Brain microvascular endothelial cell (primary cell): ENCODE data around the gene PEX7.
A peak's percentile ranks its signal among the peaks of the same experiment; 100 is the strongest.

Source experiments
- DNase-seq: peaks from one replicate; pipeline ENCODE4 v3.0.0-alpha.2; 2020
- H3K27ac ChIP-seq: fragments of 250-450 bp; sonication (Bioruptor Pico); 2 replicates; pipeline ENCODE4 v1.5.1; 2020; ENCODE audit warnings: mild to moderate bottlenecking, moderate library complexity
- H3K27me3 ChIP-seq: fragments of 250-450 bp; sonication (Bioruptor Pico); replicated peaks from 2 replicates; pipeline ENCODE4 v1.5.1; 2020; ENCODE audit warnings: mild to moderate bottlenecking
- H3K36me3 ChIP-seq: fragments of 250-450 bp; sonication (Bioruptor Pico); replicated peaks from 2 replicates; pipeline ENCODE4 v1.5.1; 2020; ENCODE audit warnings: mild to moderate bottlenecking
- H3K4me3 ChIP-seq: 2 replicates; pipeline ENCODE4 v1.5.1; 2011; ENCODE audit warnings: low read depth, mild to moderate bottlenecking, control low read depth, low read length, moderate library complexity
- CTCF ChIP-seq: IDR thresholded peaks from 2 replicates; pipeline ENCODE4 v1.5.1; 2011; ENCODE audit warnings: low read depth, mild to moderate bottlenecking, moderate library complexity, low read length, control low read depth, inconsistent platforms; ENCODE audit errors: missing control alignments
- in situ Hi-C: cut with HindIII; loops from 2 replicates; pipeline ENCODE4 v1.10.0; 2017; ENCODE audit warnings: low sequenced_read_pairs, low pct_ligation_motif_present

The PEX7 gene

GRCh38 chr6:136820561-136820960, 1.8 kb upstream of the PEX7 start:
- no peak overlapping the region for H3K27ac ChIP-seq
- no peak overlapping the region for H3K4me3 ChIP-seq
- no peak for DNase-seq
- H3K27me3 ChIP-seq = no peaks in the 10 kb centered on the region
- in situ Hi-C loops = no loop called here
- H3K36me3 ChIP-seq = no peaks in the 10 kb centered on the region
- no peak for TF ChIP-seq CTCF

- no peak for DNase-seq
- peak overlapping the region; percentile 88 for H3K27ac ChIP-seq
- H3K27me3 ChIP-seq = no peaks in the 10 kb centered on the region
- H3K36me3 ChIP-seq = peaks cover 5% of the 10 kb centered on the region
- no peak for TF ChIP-seq CTCF
- in situ Hi-C loops = no loop called here
- peak overlapping the region; percentile 78 for H3K4me3 ChIP-seq
These were observed 381 bp upstream of the PEX7 start for GRCh38 chr6:136822046-136822375.

GRCh38 chr6:136823128-136823660, 802 bp downstream of the PEX7 start:
- no peak for DNase-seq
- H3K36me3 ChIP-seq = peaks cover 5% of the 10 kb centered on the region
- H3K27me3 ChIP-seq = no peaks in the 10 kb centered on the region
- H3K27ac ChIP-seq = peak overlapping the region; percentile 88
- no peak for TF ChIP-seq CTCF
- H3K4me3 ChIP-seq = peak overlapping the region; percentile 78
- in situ Hi-C loops = no loop called here

- Histone ChIP-seq H3K27ac (no peak overlapping the region), H3K27me3 (no peaks in the 10 kb centered on the region), H3K36me3 (peaks cover 7% of the 10 kb centered on the region), H3K4me3 (no peak overlapping the region)
- in situ Hi-C loops = no loop called here
- no peak for DNase-seq
- no peak for TF ChIP-seq CTCF
These were observed 3.8 kb downstream of the PEX7 start for GRCh38 chr6:136826216-136826615.

GRCh38 chr6:136831873-136832562, 9.6 kb downstream of the PEX7 start:
- in situ Hi-C loops = no loop called here
- DNase-seq = no peak
- H3K4me3 ChIP-seq = no peak overlapping the region
- H3K27me3 ChIP-seq = no peaks in the 10 kb centered on the region
- H3K27ac ChIP-seq = no peak overlapping the region
- TF ChIP-seq CTCF = no peak
- peaks cover 12% of the 10 kb centered on the region for H3K36me3 ChIP-seq
